Mesendoderm (in vitro differentiated cells): ENCODE results near the gene HELZ2.
A peak's percentile ranks its signal among the peaks of the same experiment; 100 is the strongest.

Experiments used
- DNase-seq: peaks from one replicate; pipeline ENCODE4 v3.0.0; 2013
- H2AK5ac ChIP-seq: 2 replicates; pipeline ENCODE4 v1.6.1; 2013; ENCODE audit warnings: low read length, inconsistent platforms
- H2BK120ac ChIP-seq: 2 replicates; pipeline ENCODE4 v1.6.1; 2013; ENCODE audit warnings: low read depth, mild to moderate bottlenecking, low read length, moderate library complexity, mixed read lengths
- H2BK15ac ChIP-seq: replicated peaks from 2 replicates; pipeline ENCODE4 v1.6.1; 2013; ENCODE audit warnings: low read depth, mild to moderate bottlenecking, moderate library complexity
- H2BK5ac ChIP-seq: 2 replicates; pipeline ENCODE4 v1.6.1; 2013; ENCODE audit warnings: low read length, inconsistent platforms
- H3K18ac ChIP-seq: 2 replicates; pipeline ENCODE4 v1.6.1; 2013; ENCODE audit warnings: mild to moderate bottlenecking, low read length, mixed read lengths
- H3K23ac ChIP-seq: one replicate; pipeline ENCODE4 v1.6.1; 2013; ENCODE audit warnings: low read length
- H3K27ac ChIP-seq: 2 replicates; pipeline ENCODE4 v1.5.1; 2013; ENCODE audit warnings: low read depth, mild to moderate bottlenecking, inconsistent platforms, low read length, moderate library complexity
- H3K27me3 ChIP-seq: 2 replicates; pipeline ENCODE4 v1.6.1; 2013; ENCODE audit warnings: low read length, control low read depth, mild to moderate bottlenecking, inconsistent platforms; ENCODE audit not compliant: insufficient read depth, poor library complexity
- H3K36me3 ChIP-seq: 2 replicates; pipeline ENCODE4 v1.6.1; 2013; ENCODE audit warnings: low read length, inconsistent platforms; ENCODE audit not compliant: control insufficient read depth, insufficient read depth
- H3K4ac ChIP-seq: one replicate; pipeline ENCODE4 v1.6.1; 2013; ENCODE audit warnings: low read depth, mild to moderate bottlenecking, low read length, moderate library complexity
- H3K4me1 ChIP-seq: 2 replicates; pipeline ENCODE4 v1.6.1; 2013; ENCODE audit warnings: low read depth, low read length, inconsistent platforms; ENCODE audit not compliant: control insufficient read depth
- H3K4me2 ChIP-seq: 2 replicates; pipeline ENCODE4 v1.6.1; 2013; ENCODE audit warnings: low read length
- H3K4me3 ChIP-seq: 2 replicates; pipeline ENCODE4 v1.5.1; 2013; ENCODE audit warnings: mild to moderate bottlenecking, low read length
- H3K56ac ChIP-seq: one replicate; pipeline ENCODE4 v1.6.1; 2013; ENCODE audit warnings: low read length
- H3K79me1 ChIP-seq: 2 replicates; pipeline ENCODE4 v1.6.1; 2013; ENCODE audit warnings: low read length, inconsistent platforms
- H3K79me2 ChIP-seq: 2 replicates; pipeline ENCODE4 v1.6.1; 2013; ENCODE audit warnings: mild to moderate bottlenecking, low read length; ENCODE audit not compliant: control insufficient read depth, insufficient read depth
- H3K9ac ChIP-seq: 2 replicates; pipeline ENCODE4 v1.6.1; 2013; ENCODE audit warnings: low read length, inconsistent platforms
- H4K5ac ChIP-seq: one replicate; pipeline ENCODE4 v1.6.1; 2013; ENCODE audit warnings: low read length
- H4K8ac ChIP-seq: one replicate; pipeline ENCODE4 v1.6.1; 2013; ENCODE audit warnings: low read depth, mild to moderate bottlenecking, control low read depth, low read length, moderate library complexity
- WGBS: extraction: QIAGEN DNeasy Blood & Tissue Kit; methylation state at CpG from one replicate; pipeline ENCODE4 v1.1.7; 2013; ENCODE audit warnings: low lambda C conversion rate, missing lambda C conversion rate; ENCODE audit not compliant: insufficient coverage; ENCODE audit errors: extremely low coverage; 5-methylcytosine and 5-hydroxymethylcytosine counted together

HELZ2 gene

GRCh38 chr20:63556873-63557478 lies 17.1 kb downstream of the HELZ2 start:
- no peak for DNase-seq
- Histone ChIP-seq H2AK5ac (no peak overlapping the region), H3K79me2 (no peaks in the 10 kb centered on the region), H3K23ac (no peak overlapping the region), H3K4me3 (no peak overlapping the region), H3K9ac (no peak overlapping the region), H3K27me3 (no peaks in the 10 kb centered on the region), H2BK120ac (no peak overlapping the region), H2BK5ac (no peak overlapping the region), H3K4me1 (peaks cover 2% of the 10 kb centered on the region), H4K8ac (no peak overlapping the region), H2BK15ac (no peak overlapping the region), H3K27ac (no peak overlapping the region), H3K18ac (no peak overlapping the region), H3K79me1 (no peaks in the 10 kb centered on the region), H4K5ac (no peak overlapping the region), H3K56ac (no peak overlapping the region), H3K4ac (no peak overlapping the region), H3K36me3 (no peaks in the 10 kb centered on the region), H3K4me2 (no peak overlapping the region)
- no CpG with 5 or more reads among the region's 23 CpGs for WGBS

GRCh38 chr20:63555661-63556381 lies 18.2 kb downstream of the HELZ2 start:
- H2BK15ac ChIP-seq, result no peak overlapping the region
- no peak overlapping the region for H3K4me3 ChIP-seq
- H4K5ac ChIP-seq, result no peak overlapping the region
- no peak overlapping the region for H2AK5ac ChIP-seq
- no peaks in the 10 kb centered on the region for H3K36me3 ChIP-seq
- H3K27ac ChIP-seq, result no peak overlapping the region
- no peak overlapping the region for H2BK5ac ChIP-seq
- no peak overlapping the region for H3K9ac ChIP-seq
- H2BK120ac ChIP-seq, result no peak overlapping the region
- no peaks in the 10 kb centered on the region for H3K27me3 ChIP-seq
- H3K18ac ChIP-seq, result no peak overlapping the region
- DNase-seq, result no peak
- no CpG with 5 or more reads among the region's 45 CpGs for WGBS
- no peak overlapping the region for H3K56ac ChIP-seq
- peaks cover 2% of the 10 kb centered on the region for H3K4me1 ChIP-seq
- no peak overlapping the region for H4K8ac ChIP-seq
- no peaks in the 10 kb centered on the region for H3K79me1 ChIP-seq
- no peak overlapping the region for H3K23ac ChIP-seq
- no peak overlapping the region for H3K4ac ChIP-seq
- H3K4me2 ChIP-seq, result no peak overlapping the region
- no peaks in the 10 kb centered on the region for H3K79me2 ChIP-seq

GRCh38 chr20:63554361-63555278 lies 19.4 kb downstream of the HELZ2 start:
- peak overlapping the region; percentile 60 for H3K9ac ChIP-seq
- H3K4me1 ChIP-seq, result peaks cover 2% of the 10 kb centered on the region
- H4K8ac ChIP-seq, result no peak overlapping the region
- H3K4me2 ChIP-seq, result peak overlapping the region; percentile 36
- no peaks in the 10 kb centered on the region for H3K36me3 ChIP-seq
- DNase-seq, result no peak
- no peak overlapping the region for H2BK120ac ChIP-seq
- WGBS, result no CpG with 5 or more reads among the region's 38 CpGs
- H2AK5ac ChIP-seq, result no peak overlapping the region
- H3K4me3 ChIP-seq, result peak overlapping the region; percentile 6
- H3K27me3 ChIP-seq, result no peaks in the 10 kb centered on the region
- H3K4ac ChIP-seq, result no peak overlapping the region
- no peak overlapping the region for H2BK5ac ChIP-seq
- no peak overlapping the region for H2BK15ac ChIP-seq
- no peaks in the 10 kb centered on the region for H3K79me2 ChIP-seq
- no peak overlapping the region for H3K18ac ChIP-seq
- H4K5ac ChIP-seq, result no peak overlapping the region
- H3K23ac ChIP-seq, result no peak overlapping the region
- no peaks in the 10 kb centered on the region for H3K79me1 ChIP-seq
- no peak overlapping the region for H3K27ac ChIP-seq
- H3K56ac ChIP-seq, result peak overlapping the region; percentile 62

GRCh38 chr20:63553933-63554290 lies 20.1 kb downstream of the HELZ2 start, which contains the start of gene FNDC11:
FNDC11 (plus strand) TSS chr20:63554159; CDS start chr20:63555664, 1,505 bp downstream.
- Histone ChIP-seq H3K36me3 (no peaks in the 10 kb centered on the region), H3K27ac (no peak within 1 kb of the TSS), H3K79me1 (no peaks in the 10 kb centered on the region), H3K4me3 (peak within 1 kb of the TSS; percentile 60), H2BK120ac (no peak within 1 kb of the TSS), H3K18ac (peak within 1 kb of the TSS; percentile 62), H3K4me1 (peaks cover 2% of the 10 kb centered on the region), H2BK15ac (no peak within 1 kb of the TSS), H3K23ac (no peak within 1 kb of the TSS), H3K9ac (peak within 1 kb of the TSS; percentile 60), H4K5ac (no peak within 1 kb of the TSS), H2BK5ac (no peak within 1 kb of the TSS), H3K56ac (peak within 1 kb of the TSS; percentile 83), H3K4me2 (peak within 1 kb of the TSS; percentile 94), H2AK5ac (no peak within 1 kb of the TSS), H3K27me3 (no peaks in the 10 kb centered on the region), H3K4ac (no peak within 1 kb of the TSS), H4K8ac (no peak within 1 kb of the TSS), H3K79me2 (no peaks in the 10 kb centered on the region)
- no CpG with 5 or more reads among the region's 34 CpGs for WGBS
- peak; percentile 58 for DNase-seq

GRCh38 chr20:63553251-63553932 lies 20.6 kb downstream of the HELZ2 start:
- Histone ChIP-seq H2BK5ac (no peak overlapping the region), H2BK15ac (no peak overlapping the region), H3K4me2 (peak overlapping the region; percentile 94), H3K27ac (no peak overlapping the region), H2AK5ac (no peak overlapping the region), H4K8ac (no peak overlapping the region), H3K4ac (no peak overlapping the region), H3K27me3 (no peaks in the 10 kb centered on the region), H3K79me1 (no peaks in the 10 kb centered on the region), H4K5ac (no peak overlapping the region), H3K23ac (no peak overlapping the region), H3K36me3 (no peaks in the 10 kb centered on the region), H3K4me3 (peak overlapping the region; percentile 60), H3K18ac (peak overlapping the region; percentile 62), H3K79me2 (no peaks in the 10 kb centered on the region), H3K56ac (peak overlapping the region; percentile 83), H3K9ac (peak overlapping the region; percentile 53), H2BK120ac (no peak overlapping the region), H3K4me1 (peaks cover 2% of the 10 kb centered on the region)
- WGBS, result no CpG with 5 or more reads among the region's 37 CpGs
- DNase-seq, result peak; percentile 91
